GM23338 (cell line): Measurements from ENCODE around the gene SH3D19. TPM values are rescaled to one million over a fixed set of nuclear protein-coding genes. Genes with fewer than 3 reads are reported as not detected.

Experiments
- ATAC-seq: fragments of 200-7000 bp; cut with Tn5 transposase; 3 replicates; pipeline ENCODE4 v1.9.1; 2020
- DNase-seq: peaks from one replicate; pipeline ENCODE4 v3.0.0-alpha.2; 2015; ENCODE audit warnings: low spot score
- H2AFZ ChIP-seq: fragments of 200-600 bp; sonication (generic); 2 replicates; pipeline ENCODE4 v1.8.0; 2016; ENCODE audit warnings: antibody characterized with exemption, mild to moderate bottlenecking, moderate library complexity
- H3F3A ChIP-seq: fragments of 200-600 bp; sonication (generic); replicated peaks from 2 replicates; pipeline ENCODE4 v1.8.0; 2017; ENCODE audit warnings: antibody characterized with exemption, mixed run types, low read depth
- H3K27ac ChIP-seq: fragments of 200-600 bp; sonication (generic); 2 replicates; pipeline ENCODE4 v1.6.1; 2016; ENCODE audit warnings: low read depth
- H3K27me3 ChIP-seq: fragments of 200-600 bp; sonication (generic); 2 replicates; pipeline ENCODE4 v1.8.0; 2016; ENCODE audit warnings: mild to moderate bottlenecking, mixed run types, moderate library complexity; ENCODE audit not compliant: insufficient read depth
- H3K36me3 ChIP-seq: fragments of 200-600 bp; sonication (generic); 2 replicates; pipeline ENCODE4 v1.8.0; 2016; ENCODE audit warnings: mild to moderate bottlenecking; ENCODE audit not compliant: insufficient read depth
- H3K4me1 ChIP-seq: fragments of 200-600 bp; sonication (generic); 2 replicates; pipeline ENCODE4 v1.8.0; 2016; ENCODE audit warnings: mild to moderate bottlenecking, moderate library complexity; ENCODE audit not compliant: insufficient read depth
- H3K4me2 ChIP-seq: fragments of 200-600 bp; sonication (generic); 2 replicates; pipeline ENCODE4 v1.7.1; 2017; ENCODE audit warnings: mixed run types
- H3K4me3 ChIP-seq: fragments of 200-600 bp; sonication (generic); 2 replicates; pipeline ENCODE4 v1.6.1; 2016; ENCODE audit warnings: mixed run types
- H3K79me2 ChIP-seq: fragments of 200-600 bp; sonication (generic); replicated peaks from 2 replicates; pipeline ENCODE4 v1.8.0; 2017; ENCODE audit warnings: mild to moderate bottlenecking; ENCODE audit not compliant: insufficient read depth
- H3K9me2 ChIP-seq: fragments of 200-600 bp; sonication (generic); 2 replicates; pipeline ENCODE4 v1.8.0; 2017; ENCODE audit not compliant: insufficient read depth
- H4K20me1 ChIP-seq: fragments of 200-600 bp; sonication (generic); replicated peaks from 2 replicates; pipeline ENCODE4 v1.8.0; 2017; ENCODE audit warnings: mild to moderate bottlenecking; ENCODE audit not compliant: insufficient read depth
- H3K27ac Mint-ChIP-seq: 2 replicates; pipeline ENCODE4 v1.8.0; 2020; ENCODE audit warnings: inconsistent platforms, mild to moderate bottlenecking, moderate library complexity, mixed read lengths
- H3K27me3 Mint-ChIP-seq: 3 replicates; pipeline ENCODE4 v1.8.0; 2022; ENCODE audit warnings: low read depth, mild to moderate bottlenecking, moderate library complexity, mixed read lengths, inconsistent platforms; ENCODE audit not compliant: insufficient read depth, poor library complexity
- H3K36me3 Mint-ChIP-seq: 3 replicates; pipeline ENCODE4 v1.8.0; 2021; ENCODE audit warnings: low read depth, mild to moderate bottlenecking, inconsistent platforms, moderate library complexity, mixed read lengths
- H3K4me1 Mint-ChIP-seq: 3 replicates; pipeline ENCODE4 v1.8.0; 2020; ENCODE audit warnings: mild to moderate bottlenecking, inconsistent platforms, mixed read lengths
- H3K4me3 Mint-ChIP-seq: 3 replicates; pipeline ENCODE4 v1.8.0; 2021; ENCODE audit warnings: moderate library complexity, mild to moderate bottlenecking, inconsistent platforms, mixed read lengths
- H3K9me3 Mint-ChIP-seq: 3 replicates; pipeline ENCODE4 v1.8.0; 2020; ENCODE audit warnings: moderate library complexity, mild to moderate bottlenecking, inconsistent platforms, mixed read lengths
- CREB1 ChIP-seq: fragments of 250-450 bp; sonication (Bioruptor Pico); IDR thresholded peaks from 2 replicates; pipeline ENCODE4 v1.5.0; 2020; ENCODE audit warnings: low read depth, mild to moderate bottlenecking, moderate library complexity
- EZH2 ChIP-seq: fragments of 200-600 bp; sonication (generic); IDR thresholded peaks from one replicate; pipeline ENCODE4 v1.8.0; 2017; ENCODE audit warnings: antibody characterized with exemption, mild to moderate bottlenecking, low read depth; ENCODE audit not compliant: unreplicated experiment
- EZH2phosphoT487 ChIP-seq: fragments of 200-600 bp; sonication (generic); IDR thresholded peaks from one replicate; pipeline ENCODE4 v1.8.1; 2018; ENCODE audit warnings: antibody characterized with exemption; ENCODE audit not compliant: unreplicated experiment
- JUNB ChIP-seq: IDR thresholded peaks from one replicate; pipeline ENCODE4 v1.6.1; 2016; ENCODE audit warnings: antibody characterized with exemption; ENCODE audit not compliant: unreplicated experiment
- NANOG ChIP-seq: IDR thresholded peaks from 2 replicates; pipeline ENCODE4 v1.6.1; 2016; ENCODE audit warnings: antibody characterized with exemption, borderline replicate concordance
- POLR2AphosphoS5 ChIP-seq: IDR thresholded peaks from 2 replicates; pipeline ENCODE4 v1.6.1; 2016; ENCODE audit warnings: antibody characterized with exemption, low read depth
- STAT1 ChIP-seq: IDR thresholded peaks from one replicate; pipeline ENCODE4 v1.6.1; 2016; ENCODE audit warnings: antibody characterized with exemption; ENCODE audit not compliant: unreplicated experiment
- ZNF114 ChIP-seq: fragments of 250-450 bp; sonication (Bioruptor Pico); IDR thresholded peaks from 2 replicates; pipeline ENCODE4 v1.5.0; 2020; ENCODE audit warnings: mild to moderate bottlenecking, moderate library complexity
- ZNF331 ChIP-seq: fragments of 250-450 bp; sonication (Bioruptor Pico); IDR thresholded peaks from 2 replicates; pipeline ENCODE4 v1.5.0; 2020; ENCODE audit warnings: low read depth, mild to moderate bottlenecking, moderate library complexity
- ZNF462 ChIP-seq: fragments of 250-450 bp; sonication (Bioruptor Pico); IDR thresholded peaks from 2 replicates; pipeline ENCODE4 v1.5.0; 2020; ENCODE audit warnings: mild to moderate bottlenecking, moderate library complexity
- polyA plus RNA-seq: library from polyadenylated mRNA; unstranded; fragments of >200 nt; fragmentation: Nextera tagmentation; extraction: Ambion mirVana; gene quantifications from 2 replicates; pipeline ENCODE4 v1.2.1, GENCODE V29; 2016
- total RNA-seq: library from RNA; depleted of rRNA; stranded (reverse); fragments of >200 nt; shearing (Covaris generic); gene quantifications from 2 replicates; pipeline ENCODE4 v1.2.3, GENCODE V29; 2014
- TF ChIP-seq, protein P1 (sequence below): IDR thresholded peaks from 2 replicates; pipeline ENCODE4 v1.6.1; 2016; ENCODE audit warnings: antibody characterized with exemption
- TF ChIP-seq, protein P2 (sequence below): IDR thresholded peaks from one replicate; pipeline ENCODE4 v1.6.1; 2018; ENCODE audit warnings: antibody characterized with exemption; ENCODE audit not compliant: unreplicated experiment
- TF ChIP-seq, protein P3 (sequence below), 2 experiments: fragments of 200-600 bp in 1 of 2; sonication (generic) in 1 of 2; conservative IDR thresholded peaks; 2 replicates each; pipeline versions ENCODE4 v1.5.1 to v1.6.1; 2016 to 2017; ENCODE audit warnings: antibody characterized with exemption in 2 of 2, low read depth in 2 of 2, mild to moderate bottlenecking in 2 of 2, moderate library complexity in 1 of 2

SH3D19 gene
- total and polyA plus RNA-seq, 2 experiments from 2014 or later, result 25.3 to 57.4 TPM

DNA sequence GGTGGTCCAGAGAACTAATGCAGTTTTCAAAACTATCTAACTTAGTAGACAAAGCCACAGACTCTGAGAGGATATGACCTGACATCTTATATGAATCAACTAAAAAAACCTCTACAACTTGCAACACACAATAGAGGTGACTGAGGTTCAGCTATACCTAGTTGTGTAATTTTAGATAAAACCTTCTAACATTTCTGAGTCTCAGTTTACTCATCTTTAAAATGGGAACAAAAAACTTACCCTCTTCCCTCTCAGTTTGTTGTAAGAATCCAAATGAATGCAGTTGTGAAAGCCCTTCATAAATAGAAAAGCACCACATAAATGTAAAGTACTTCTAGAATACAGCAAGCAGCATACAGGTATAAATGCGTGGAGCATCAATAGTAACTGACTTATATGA lies 5.9 kb downstream of the SH3D19 start:
- peaks cover 97% of the 10 kb centered on the region for H3K79me2 ChIP-seq
- Mint-ChIP-seq H3K4me1 (peaks cover 50% of the 10 kb centered on the region), H3K27me3 (no peaks in the 10 kb centered on the region), H3K27ac (no peak overlapping the region), H3K9me3 (no peaks in the 10 kb centered on the region), H3K4me3 (no peak overlapping the region), H3K36me3 (0 out of 3 replicates have a peak, but pooled peaks cover 4% of the 10 kb centered on the region)
- H2AFZ ChIP-seq, result no peak overlapping the region
- no peak overlapping the region for H3K4me2 ChIP-seq
- no peaks in the 10 kb centered on the region for H3K27me3 ChIP-seq
- no peak overlapping the region for H3K4me3 ChIP-seq
- H3K27ac ChIP-seq, result no peak overlapping the region; the same call in 1 of the 2 replicates
- H3K9me2 ChIP-seq, result no peaks in the 10 kb centered on the region
- 0 out of 2 replicates have a peak, but pooled peaks cover under 1% of the 10 kb centered on the region for H3F3A ChIP-seq
- peaks cover 36% of the 10 kb centered on the region for H3K4me1 ChIP-seq
- TF ChIP-seq, protein P1, sequence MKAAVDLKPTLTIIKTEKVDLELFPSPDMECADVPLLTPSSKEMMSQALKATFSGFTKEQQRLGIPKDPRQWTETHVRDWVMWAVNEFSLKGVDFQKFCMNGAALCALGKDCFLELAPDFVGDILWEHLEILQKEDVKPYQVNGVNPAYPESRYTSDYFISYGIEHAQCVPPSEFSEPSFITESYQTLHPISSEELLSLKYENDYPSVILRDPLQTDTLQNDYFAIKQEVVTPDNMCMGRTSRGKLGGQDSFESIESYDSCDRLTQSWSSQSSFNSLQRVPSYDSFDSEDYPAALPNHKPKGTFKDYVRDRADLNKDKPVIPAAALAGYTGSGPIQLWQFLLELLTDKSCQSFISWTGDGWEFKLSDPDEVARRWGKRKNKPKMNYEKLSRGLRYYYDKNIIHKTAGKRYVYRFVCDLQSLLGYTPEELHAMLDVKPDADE, result no peak
- TF ChIP-seq, protein P2, sequence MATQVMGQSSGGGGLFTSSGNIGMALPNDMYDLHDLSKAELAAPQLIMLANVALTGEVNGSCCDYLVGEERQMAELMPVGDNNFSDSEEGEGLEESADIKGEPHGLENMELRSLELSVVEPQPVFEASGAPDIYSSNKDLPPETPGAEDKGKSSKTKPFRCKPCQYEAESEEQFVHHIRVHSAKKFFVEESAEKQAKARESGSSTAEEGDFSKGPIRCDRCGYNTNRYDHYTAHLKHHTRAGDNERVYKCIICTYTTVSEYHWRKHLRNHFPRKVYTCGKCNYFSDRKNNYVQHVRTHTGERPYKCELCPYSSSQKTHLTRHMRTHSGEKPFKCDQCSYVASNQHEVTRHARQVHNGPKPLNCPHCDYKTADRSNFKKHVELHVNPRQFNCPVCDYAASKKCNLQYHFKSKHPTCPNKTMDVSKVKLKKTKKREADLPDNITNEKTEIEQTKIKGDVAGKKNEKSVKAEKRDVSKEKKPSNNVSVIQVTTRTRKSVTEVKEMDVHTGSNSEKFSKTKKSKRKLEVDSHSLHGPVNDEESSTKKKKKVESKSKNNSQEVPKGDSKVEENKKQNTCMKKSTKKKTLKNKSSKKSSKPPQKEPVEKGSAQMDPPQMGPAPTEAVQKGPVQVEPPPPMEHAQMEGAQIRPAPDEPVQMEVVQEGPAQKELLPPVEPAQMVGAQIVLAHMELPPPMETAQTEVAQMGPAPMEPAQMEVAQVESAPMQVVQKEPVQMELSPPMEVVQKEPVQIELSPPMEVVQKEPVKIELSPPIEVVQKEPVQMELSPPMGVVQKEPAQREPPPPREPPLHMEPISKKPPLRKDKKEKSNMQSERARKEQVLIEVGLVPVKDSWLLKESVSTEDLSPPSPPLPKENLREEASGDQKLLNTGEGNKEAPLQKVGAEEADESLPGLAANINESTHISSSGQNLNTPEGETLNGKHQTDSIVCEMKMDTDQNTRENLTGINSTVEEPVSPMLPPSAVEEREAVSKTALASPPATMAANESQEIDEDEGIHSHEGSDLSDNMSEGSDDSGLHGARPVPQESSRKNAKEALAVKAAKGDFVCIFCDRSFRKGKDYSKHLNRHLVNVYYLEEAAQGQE, result no peak
- TF ChIP-seq CREB1, result no peak
- TF ChIP-seq STAT1, result no peak
- no peak for TF ChIP-seq NANOG
- TF ChIP-seq ZNF331 (CRISPR knock-in tag), result no peak
- no peak for TF ChIP-seq ZNF462
- no peak for TF ChIP-seq EZH2
- no peak for TF ChIP-seq POLR2AphosphoS5
- TF ChIP-seq ZNF114 (CRISPR knock-in tag), result no peak
- TF ChIP-seq EZH2phosphoT487, result no peak
- TF ChIP-seq, protein P3, sequence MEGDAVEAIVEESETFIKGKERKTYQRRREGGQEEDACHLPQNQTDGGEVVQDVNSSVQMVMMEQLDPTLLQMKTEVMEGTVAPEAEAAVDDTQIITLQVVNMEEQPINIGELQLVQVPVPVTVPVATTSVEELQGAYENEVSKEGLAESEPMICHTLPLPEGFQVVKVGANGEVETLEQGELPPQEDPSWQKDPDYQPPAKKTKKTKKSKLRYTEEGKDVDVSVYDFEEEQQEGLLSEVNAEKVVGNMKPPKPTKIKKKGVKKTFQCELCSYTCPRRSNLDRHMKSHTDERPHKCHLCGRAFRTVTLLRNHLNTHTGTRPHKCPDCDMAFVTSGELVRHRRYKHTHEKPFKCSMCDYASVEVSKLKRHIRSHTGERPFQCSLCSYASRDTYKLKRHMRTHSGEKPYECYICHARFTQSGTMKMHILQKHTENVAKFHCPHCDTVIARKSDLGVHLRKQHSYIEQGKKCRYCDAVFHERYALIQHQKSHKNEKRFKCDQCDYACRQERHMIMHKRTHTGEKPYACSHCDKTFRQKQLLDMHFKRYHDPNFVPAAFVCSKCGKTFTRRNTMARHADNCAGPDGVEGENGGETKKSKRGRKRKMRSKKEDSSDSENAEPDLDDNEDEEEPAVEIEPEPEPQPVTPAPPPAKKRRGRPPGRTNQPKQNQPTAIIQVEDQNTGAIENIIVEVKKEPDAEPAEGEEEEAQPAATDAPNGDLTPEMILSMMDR (conservative IDR thresholded peaks at IDR 0.05; ENCODE audit: low read depth in 2 of 2), result no peak
- no peak for TF ChIP-seq JUNB
- H3K36me3 ChIP-seq, result no peaks in the 10 kb centered on the region
- peaks cover 13% of the 10 kb centered on the region for H4K20me1 ChIP-seq
- DNase-seq, result no peak
- no peak for ATAC-seq
